Activated T-cell treated with anti-CD3 and anti-CD28 coated beads, Interleukin-2, amount 50 U/mL, for 4 hours (primary cell): ENCODE data around the gene SLC25A13. TPM values are rescaled to one million over a fixed set of nuclear protein-coding genes. Genes with fewer than 3 reads are reported as not detected.
"Not testable (repeated sequence)": the region's sequence is repeated elsewhere in the genome, so short reads cannot be mapped to it uniquely, and the experiment has no call there.

Source experiments
- ATAC-seq, 2 donors: fragments of 200-7000 bp; cut with Tn5 transposase; one replicate each; pipeline ENCODE4 v1.10.0; 2021
- DNase-seq: peaks from one replicate; pipeline ENCODE4 v3.0.0-alpha.2; 2020
- H3K27me3 Mint-ChIP-seq: one replicate; pipeline ENCODE4 v1.8.0; 2021; ENCODE audit warnings: low read depth, mixed read lengths
- H3K36me3 Mint-ChIP-seq: one replicate; pipeline ENCODE4 v1.8.0; 2022; ENCODE audit warnings: mixed read lengths; ENCODE audit not compliant: insufficient read depth
- H3K4me1 Mint-ChIP-seq: one replicate; pipeline ENCODE4 v1.8.0; 2021; ENCODE audit warnings: low read depth, mixed read lengths
- H3K4me3 Mint-ChIP-seq: one replicate; pipeline ENCODE4 v1.8.0; 2021; ENCODE audit warnings: mild to moderate bottlenecking, moderate library complexity, mixed read lengths
- H3K9me3 Mint-ChIP-seq: one replicate; pipeline ENCODE4 v1.8.0; 2021; ENCODE audit warnings: mixed read lengths
- total RNA-seq, 3 donors: library from RNA; stranded (reverse); gene quantifications; one replicate each; pipeline ENCODE4 v1.2.1, GENCODE V29; 2021

The SLC25A13 gene
- total RNA-seq, 3 donors from 2014 or later: 18.0 to 19.0 (median 18.3) TPM

- ATAC-seq: no peak
- no peaks in the 10 kb centered on the region for H3K27me3 Mint-ChIP-seq
These were observed 10.4 kb upstream of the SLC25A13 start for GRCh38 chr7:96332325-96332724.

GRCh38 chr7:96331775-96332174, 9.9 kb upstream of the SLC25A13 start:
- Mint-ChIP-seq H3K9me3 (no peaks in the 10 kb centered on the region), H3K27me3 (no peaks in the 10 kb centered on the region), H3K4me1 (no peaks in the 10 kb centered on the region), H3K36me3 (no peaks in the 10 kb centered on the region), H3K4me3 (no peak overlapping the region)
- DNase-seq (no peak), ATAC-seq (no peak)

More at GRCh38 chr7:96332325-96332724, 10.4 kb upstream of the SLC25A13 start:
- no peak for DNase-seq
- Mint-ChIP-seq H3K36me3 (no peaks in the 10 kb centered on the region), H3K4me1 (no peaks in the 10 kb centered on the region), H3K4me3 (no peak overlapping the region), H3K9me3 (no peaks in the 10 kb centered on the region)

GRCh38 chr7:96331233-96331632, 9.3 kb upstream of the SLC25A13 start:
- no peak for ATAC-seq
- H3K4me3 Mint-ChIP-seq: no peak overlapping the region

GRCh38 chr7:96330193-96330592, 8.3 kb upstream of the SLC25A13 start:
- Mint-ChIP-seq H3K27me3 (no peaks in the 10 kb centered on the region), H3K4me1 (peaks cover 3% of the 10 kb centered on the region), H3K36me3 (no peaks in the 10 kb centered on the region), H3K4me3 (no peak overlapping the region), H3K9me3 (no peaks in the 10 kb centered on the region)
- ATAC-seq: no peak
- DNase-seq: no peak

More at GRCh38 chr7:96331233-96331632, 9.3 kb upstream of the SLC25A13 start:
- Mint-ChIP-seq H3K9me3 (no peaks in the 10 kb centered on the region), H3K27me3 (no peaks in the 10 kb centered on the region), H3K36me3 (no peaks in the 10 kb centered on the region), H3K4me1 (peaks cover 3% of the 10 kb centered on the region)
- DNase-seq: no peak

GRCh38 chr7:96329241-96329640, 7.3 kb upstream of the SLC25A13 start:
- DNase-seq (no peak), ATAC-seq (no peak)
- H3K36me3 Mint-ChIP-seq: no peaks in the 10 kb centered on the region
- H3K9me3 Mint-ChIP-seq: no peaks in the 10 kb centered on the region
- H3K4me1 Mint-ChIP-seq: peaks cover 3% of the 10 kb centered on the region
- no peak overlapping the region for H3K4me3 Mint-ChIP-seq
- no peaks in the 10 kb centered on the region for H3K27me3 Mint-ChIP-seq

GRCh38 chr7:96328016-96328415, 6.1 kb upstream of the SLC25A13 start:
- H3K36me3 Mint-ChIP-seq: no peaks in the 10 kb centered on the region
- no peaks in the 10 kb centered on the region for H3K9me3 Mint-ChIP-seq
- H3K4me1 Mint-ChIP-seq: peaks cover 7% of the 10 kb centered on the region
- H3K4me3 Mint-ChIP-seq: no peak overlapping the region
- no peak for ATAC-seq
- no peak for DNase-seq
- no peaks in the 10 kb centered on the region for H3K27me3 Mint-ChIP-seq

- ATAC-seq: no peak
- peaks cover 13% of the 10 kb centered on the region for H3K4me1 Mint-ChIP-seq
These were observed 5.5 kb upstream of the SLC25A13 start for GRCh38 chr7:96327429-96327828.

GRCh38 chr7:96326752-96327151, 4.9 kb upstream of the SLC25A13 start:
- not testable (repeated sequence) for H3K4me3 Mint-ChIP-seq, DNase-seq, H3K27me3 Mint-ChIP-seq, H3K36me3 Mint-ChIP-seq, H3K9me3 Mint-ChIP-seq
- peak; percentile 31 to 59 for ATAC-seq
- H3K4me1 Mint-ChIP-seq: peaks cover 16% of the 10 kb centered on the region

More at GRCh38 chr7:96327429-96327828, 5.5 kb upstream of the SLC25A13 start:
- H3K9me3 Mint-ChIP-seq: no peaks in the 10 kb centered on the region
- no peak overlapping the region for H3K4me3 Mint-ChIP-seq
- H3K27me3 Mint-ChIP-seq: no peaks in the 10 kb centered on the region
- H3K36me3 Mint-ChIP-seq: no peaks in the 10 kb centered on the region
- no peak for DNase-seq

GRCh38 chr7:96322847-96323461, 1.1 kb upstream of the SLC25A13 start:
- ATAC-seq (no peak), DNase-seq (no peak)
- Mint-ChIP-seq H3K9me3 (no peaks in the 10 kb centered on the region), H3K27me3 (no peaks in the 10 kb centered on the region), H3K36me3 (no peaks in the 10 kb centered on the region), H3K4me1 (peaks cover 36% of the 10 kb centered on the region), H3K4me3 (peak overlapping the region; percentile 80)

- DNase-seq (no peak), ATAC-seq (peak in 1 of 2 donors; percentile 0)
- Mint-ChIP-seq H3K9me3 (no peaks in the 10 kb centered on the region), H3K27me3 (no peaks in the 10 kb centered on the region), H3K4me1 (peaks cover 38% of the 10 kb centered on the region), H3K4me3 (peak overlapping the region; percentile 80), H3K36me3 (no peaks in the 10 kb centered on the region)
These were observed 436 bp upstream of the SLC25A13 start for GRCh38 chr7:96322373-96322695.

GRCh38 chr7:96321031-96321657, 754 bp downstream of the SLC25A13 start:
- no peaks in the 10 kb centered on the region for H3K27me3 Mint-ChIP-seq
- no peaks in the 10 kb centered on the region for H3K9me3 Mint-ChIP-seq
- no peaks in the 10 kb centered on the region for H3K36me3 Mint-ChIP-seq
- ATAC-seq (peak; percentile 39 to 46), DNase-seq (peak; percentile 32)
- H3K4me1 Mint-ChIP-seq: peaks cover 41% of the 10 kb centered on the region
- H3K4me3 Mint-ChIP-seq: peak overlapping the region; percentile 80

- Mint-ChIP-seq H3K36me3 (no peaks in the 10 kb centered on the region), H3K4me3 (peak overlapping the region; percentile 80), H3K4me1 (peaks cover 41% of the 10 kb centered on the region), H3K27me3 (no peaks in the 10 kb centered on the region), H3K9me3 (no peaks in the 10 kb centered on the region)
- ATAC-seq (peak; percentile 62), DNase-seq (no peak)
These were observed 1.5 kb downstream of the SLC25A13 start for GRCh38 chr7:96320442-96320841.

GRCh38 chr7:96319439-96319838, 2.5 kb downstream of the SLC25A13 start:
- Mint-ChIP-seq H3K36me3 (no peaks in the 10 kb centered on the region), H3K9me3 (no peaks in the 10 kb centered on the region), H3K4me3 (no peak overlapping the region), H3K27me3 (no peaks in the 10 kb centered on the region), H3K4me1 (peaks cover 41% of the 10 kb centered on the region)
- DNase-seq (no peak), ATAC-seq (no peak)

GRCh38 chr7:96316949-96317348, 4.9 kb downstream of the SLC25A13 start:
- Mint-ChIP-seq H3K27me3 (no peaks in the 10 kb centered on the region), H3K4me1 (peaks cover 40% of the 10 kb centered on the region), H3K4me3 (no peak overlapping the region), H3K9me3 (no peaks in the 10 kb centered on the region), H3K36me3 (peaks cover 9% of the 10 kb centered on the region)
- ATAC-seq (no peak), DNase-seq (no peak)

- Mint-ChIP-seq H3K4me1 (peaks cover 39% of the 10 kb centered on the region), H3K9me3 (no peaks in the 10 kb centered on the region), H3K4me3 (no peak overlapping the region), H3K36me3 (peaks cover 9% of the 10 kb centered on the region), H3K27me3 (no peaks in the 10 kb centered on the region)
- no peak for DNase-seq
- ATAC-seq: no peak
These were observed 6.8 kb downstream of the SLC25A13 start for GRCh38 chr7:96315125-96315512.
